COLO668 (cell line): ENCODE measurements around the gene NBEA.

Experiments used
- DNase-seq: peaks from one replicate; lab custom pipeline; 2025; ENCODE audit not compliant: unreplicated experiment; lab: John Stamatoyannopoulos, UW

The NBEA gene

DNA sequence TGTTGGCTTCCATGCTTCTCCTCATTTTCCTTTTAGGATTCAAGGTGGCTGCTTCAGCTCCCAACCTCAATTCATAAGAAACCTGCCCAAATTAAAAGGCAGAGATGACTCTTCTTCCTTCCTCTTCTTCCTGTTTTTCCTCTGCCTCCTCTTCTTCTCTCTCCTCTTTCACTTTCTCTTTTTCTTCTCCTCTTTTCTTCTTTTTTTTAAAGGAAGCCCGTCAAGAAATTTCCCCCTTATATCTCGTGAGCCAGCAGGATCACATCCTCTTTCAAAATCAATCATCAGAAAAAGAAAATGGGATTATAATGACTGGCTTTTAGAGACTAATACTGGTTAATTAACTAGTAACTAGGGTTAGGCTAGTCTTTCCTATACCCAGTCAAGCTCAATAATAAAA, 220.3 kb downstream of the NBEA start:
- no peak for DNase-seq

DNA sequence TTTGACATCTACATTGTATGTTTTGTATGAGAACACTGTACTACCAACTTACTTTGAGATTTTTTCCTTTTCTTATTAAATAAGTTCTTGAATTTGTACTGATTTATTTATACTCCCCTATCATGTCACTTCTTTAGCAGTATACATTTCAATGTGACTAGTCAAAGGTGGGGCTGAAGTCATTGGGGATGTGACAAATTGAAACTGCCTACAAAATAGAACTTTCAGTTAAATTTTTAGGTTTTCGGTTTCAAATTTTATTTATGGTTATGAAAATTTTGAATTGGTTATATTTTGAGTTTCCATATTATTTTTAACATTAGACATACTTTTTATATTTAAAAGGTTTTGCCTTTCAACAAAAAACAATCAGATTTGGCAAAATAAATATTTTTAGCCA, 221.6 kb downstream of the NBEA start:
- no peak for DNase-seq

DNA sequence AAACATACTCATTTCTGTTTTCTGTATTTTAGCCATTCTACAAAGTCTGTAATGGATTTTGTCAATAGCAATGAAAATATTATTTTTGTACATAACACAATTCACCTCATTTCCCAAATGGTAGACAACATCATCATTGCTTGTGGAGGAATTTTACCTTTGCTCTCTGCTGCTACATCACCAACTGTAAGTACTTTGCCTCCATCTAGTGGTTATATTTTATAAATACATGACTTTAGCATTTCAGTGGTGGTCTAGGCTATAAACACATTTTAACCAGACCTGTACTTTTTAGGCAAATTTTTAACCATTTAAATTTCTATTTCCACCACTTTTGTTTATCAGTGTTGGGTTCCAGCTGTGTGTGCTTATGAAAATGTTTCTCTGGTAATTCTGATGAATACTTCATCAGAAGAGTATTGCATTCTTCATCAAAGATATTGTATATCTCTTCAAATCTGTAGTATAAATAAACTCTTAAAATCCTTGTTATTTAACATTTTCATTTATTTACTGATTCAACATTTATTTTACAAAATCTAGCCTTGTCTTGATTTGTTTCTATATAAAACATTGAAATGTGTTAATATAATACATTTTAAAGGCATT, 222.4 kb downstream of the NBEA start:
- no peak for DNase-seq

DNA sequence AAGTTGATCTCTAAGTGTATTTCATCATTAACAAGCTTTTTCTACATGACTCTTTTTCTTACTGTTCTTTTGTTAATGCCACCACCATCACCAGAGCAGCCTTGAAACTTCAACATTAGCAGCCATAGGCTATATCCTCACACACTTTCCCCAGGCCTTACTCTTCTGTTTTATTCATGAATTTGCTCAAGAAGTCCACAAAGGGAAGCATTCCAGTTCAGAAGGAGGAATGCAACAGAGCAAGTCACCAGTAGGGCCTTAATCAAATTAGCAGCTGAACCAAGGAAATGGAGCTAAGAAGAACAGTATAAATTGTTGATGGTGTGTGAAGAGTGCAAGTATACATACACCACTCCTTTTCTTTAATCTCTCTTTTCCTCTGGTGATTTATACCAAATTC, 223.1 kb downstream of the NBEA start:
- DNase-seq = no peak

DNA sequence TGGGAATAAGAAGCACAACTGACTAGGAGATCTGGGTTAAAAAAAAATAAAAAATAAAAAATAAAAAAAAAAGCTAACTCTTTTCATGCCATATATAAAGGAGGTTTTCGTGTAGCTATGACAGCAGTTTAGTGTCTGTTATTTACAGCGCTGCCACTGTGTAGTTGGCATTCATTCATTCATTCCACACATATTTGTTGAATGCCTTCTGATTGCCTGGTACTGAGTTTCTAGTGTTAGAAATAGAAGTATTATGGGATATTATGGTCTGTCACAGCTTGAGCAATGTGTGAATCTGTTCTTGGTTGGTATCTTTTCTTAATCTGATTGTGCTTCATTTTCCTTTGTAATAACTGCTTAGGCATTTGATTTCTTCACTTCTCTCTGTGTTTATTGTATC, 237.4 kb downstream of the NBEA start:
- no peak for DNase-seq

DNA sequence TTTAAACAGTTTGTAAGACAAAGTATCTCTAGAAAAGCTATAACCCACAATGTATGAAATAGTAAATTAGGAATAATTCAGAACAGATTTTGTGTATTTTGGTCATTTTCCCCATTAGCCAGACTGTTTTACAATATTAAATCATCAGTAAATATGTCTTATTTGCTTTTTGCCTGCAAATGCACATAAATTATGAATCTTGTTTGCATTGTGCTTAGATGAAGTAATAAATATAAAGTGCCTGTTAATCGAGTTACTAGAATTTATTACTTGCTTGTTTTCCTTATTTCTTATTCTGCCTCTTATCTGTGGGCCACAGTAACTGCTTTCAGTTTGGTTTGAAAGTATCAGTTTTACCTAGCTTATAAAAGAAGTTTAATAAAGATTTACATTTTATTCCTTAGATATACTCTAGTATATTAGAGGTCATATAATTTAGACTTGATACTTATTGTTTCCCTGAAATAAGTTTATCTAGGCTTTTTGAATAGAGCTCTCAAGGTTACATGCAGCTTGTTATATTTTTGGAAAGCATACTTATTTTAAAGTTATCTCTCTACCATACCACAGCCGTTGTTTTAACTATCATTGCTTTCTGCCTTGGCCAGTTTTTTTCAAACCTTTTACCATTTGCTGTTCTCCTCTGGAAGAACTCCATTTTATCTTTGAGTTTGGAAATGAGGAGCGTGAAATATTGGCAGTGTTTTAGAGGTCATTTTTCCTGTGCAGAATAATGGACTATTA, 238.0 kb downstream of the NBEA start:
- no peak for DNase-seq

DNA sequence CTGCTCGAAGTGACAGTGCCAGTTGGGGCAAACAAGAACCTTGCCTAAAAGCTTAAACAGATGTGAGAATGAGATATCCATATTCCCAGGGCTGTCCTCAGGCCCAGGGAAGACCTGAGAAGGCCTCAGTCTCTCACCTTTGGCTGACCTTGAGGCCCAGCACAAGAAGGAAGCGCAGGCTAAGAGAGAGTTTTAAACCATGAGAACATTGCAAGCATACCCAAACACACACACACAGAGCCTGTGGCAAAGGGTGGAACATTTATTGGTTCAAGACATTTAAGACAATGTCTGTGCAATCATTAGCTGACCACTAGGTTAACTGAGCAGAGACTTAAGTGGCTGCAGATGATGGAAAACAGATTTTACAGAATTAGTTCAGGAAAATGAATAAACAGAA, 248.2 kb downstream of the NBEA start:
- DNase-seq = no peak

DNA sequence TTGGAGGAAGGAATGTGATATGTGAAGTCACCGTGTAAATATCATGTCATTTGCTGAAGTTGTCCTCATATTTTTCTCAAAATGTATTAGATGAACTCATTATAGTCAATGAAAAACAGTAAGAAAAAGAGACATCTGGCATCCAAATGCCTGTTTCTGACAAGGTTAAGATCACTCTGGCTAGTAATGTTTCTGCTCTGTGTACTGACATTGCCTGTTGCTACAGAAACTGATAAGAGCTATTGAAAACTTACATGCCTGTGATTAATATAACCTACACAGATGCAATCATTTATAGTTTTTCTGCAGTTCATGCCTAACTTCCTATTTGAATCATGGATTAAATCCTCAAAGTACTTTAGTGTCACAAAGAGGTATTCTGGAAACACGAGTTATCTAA, 249.8 kb downstream of the NBEA start:
- DNase-seq = no peak

DNA sequence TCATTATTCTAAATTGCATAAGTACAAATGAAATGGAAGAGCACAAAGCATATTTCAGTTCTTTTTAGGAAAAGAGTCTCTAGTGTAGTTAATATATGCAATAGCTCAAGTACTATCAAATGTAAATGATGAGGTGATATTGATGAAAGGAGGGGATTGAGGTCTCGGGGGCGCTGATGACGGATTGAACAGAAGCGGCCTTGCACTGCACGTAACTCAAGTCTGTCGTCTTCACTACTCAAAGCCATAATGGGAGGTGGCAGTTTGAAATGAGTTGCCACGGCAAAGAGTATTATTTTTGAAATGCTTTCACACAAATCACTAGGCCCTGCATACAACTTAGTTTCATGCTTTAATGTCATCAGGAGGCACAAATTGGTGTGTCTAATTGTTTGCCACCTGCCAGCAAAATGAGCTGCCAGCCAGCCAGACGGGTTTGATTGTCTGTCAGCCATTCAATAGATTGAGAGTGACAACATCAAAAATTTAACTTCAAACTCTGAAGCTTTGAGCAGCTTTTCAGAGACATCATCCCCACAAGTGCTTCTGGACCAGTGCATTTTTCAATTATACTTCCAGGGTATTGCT, 256.6 kb downstream of the NBEA start:
- no peak for DNase-seq

DNA sequence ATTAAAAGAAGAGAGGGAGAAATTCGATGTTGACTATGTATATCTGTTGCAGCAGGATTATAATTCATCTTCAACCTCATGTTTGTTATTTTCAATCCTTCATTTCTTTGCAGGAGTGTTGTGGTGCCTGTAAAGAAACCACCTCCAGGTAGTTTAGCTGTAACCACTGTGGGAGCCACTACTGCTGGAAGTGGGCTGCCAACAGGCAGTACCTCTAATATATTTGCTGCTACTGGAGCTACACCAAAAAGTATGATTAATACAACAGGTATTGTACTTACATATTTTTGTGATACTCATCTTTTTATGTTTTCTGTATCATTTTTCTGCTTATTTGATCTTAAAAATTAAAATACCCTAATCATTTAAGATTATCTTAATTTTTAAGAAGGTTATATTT, 266.5 kb downstream of the NBEA start:
- no peak for DNase-seq

DNA sequence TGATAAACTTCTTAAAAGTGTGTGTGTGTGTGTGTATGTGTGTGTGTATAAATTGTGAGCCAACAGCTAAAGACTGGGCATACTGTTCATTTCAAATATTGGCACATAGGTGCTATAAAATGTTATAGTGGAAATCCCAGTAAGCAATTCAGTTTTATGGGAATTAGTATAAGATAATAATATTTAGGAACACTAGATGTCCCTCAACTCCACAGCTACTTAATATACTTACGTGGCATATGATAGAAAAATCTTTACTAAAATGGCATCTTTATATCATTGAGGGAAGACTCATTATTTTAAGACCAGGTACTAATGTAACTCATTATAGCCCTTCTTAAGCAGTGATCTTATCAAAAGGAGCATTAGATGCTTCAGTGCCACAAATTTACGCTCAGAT, 268.2 kb downstream of the NBEA start:
- no peak for DNase-seq

DNA sequence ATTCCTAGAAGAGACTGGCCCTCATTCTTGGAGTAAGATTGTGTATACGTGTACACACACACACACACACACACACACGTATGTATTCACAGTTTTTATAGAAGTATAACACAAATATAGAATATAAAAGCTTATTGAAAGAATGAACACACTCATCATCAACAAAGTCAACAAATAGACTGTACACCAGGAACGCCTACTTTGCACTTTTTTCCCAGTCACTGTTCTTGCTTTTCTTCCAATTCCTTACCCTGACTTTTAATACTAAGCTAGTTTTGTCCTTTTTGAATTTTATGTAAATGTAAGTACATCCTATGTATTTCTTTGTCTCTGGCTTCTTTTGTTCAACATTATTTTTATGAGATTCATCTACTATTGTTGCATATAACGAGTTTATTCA, 269.9 kb downstream of the NBEA start:
- DNase-seq = no peak

DNA sequence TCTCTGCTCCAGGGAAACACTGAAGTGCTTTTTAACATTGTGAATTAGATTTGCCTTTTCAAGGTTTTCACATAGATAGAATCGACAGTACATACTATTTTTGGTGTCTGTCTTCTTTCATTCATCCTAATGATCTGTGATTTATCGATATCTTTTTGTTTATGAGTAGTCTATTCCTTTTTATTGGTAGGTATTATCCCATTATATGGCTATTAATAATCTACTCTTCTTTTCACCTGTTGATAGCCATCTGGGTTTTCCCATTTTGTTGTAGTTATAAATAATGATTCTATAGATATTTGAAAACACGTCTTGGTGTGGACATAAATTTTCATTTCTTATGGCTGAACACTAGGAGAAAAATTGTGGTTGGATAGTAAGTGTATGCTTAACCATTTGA, 271.8 kb downstream of the NBEA start:
- no peak for DNase-seq

DNA sequence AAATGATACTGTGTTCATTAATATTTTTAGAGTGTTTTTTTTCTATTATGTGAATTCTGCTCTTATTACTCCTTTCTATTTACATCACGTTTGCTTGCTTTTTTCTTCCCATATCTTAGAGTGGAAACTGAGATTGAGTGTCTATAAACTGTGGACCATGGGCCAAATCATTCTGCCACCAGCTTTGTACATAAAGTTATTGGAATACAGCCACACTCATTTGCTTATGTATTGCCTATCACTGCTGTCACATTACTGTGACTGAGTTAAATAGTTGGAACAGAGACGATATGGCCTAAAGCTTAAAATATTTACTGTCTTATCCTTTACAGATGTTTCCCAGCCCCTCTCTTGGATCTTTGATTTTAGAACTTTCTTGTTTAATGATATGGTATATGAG, 274.1 kb downstream of the NBEA start:
- DNase-seq = no peak

DNA sequence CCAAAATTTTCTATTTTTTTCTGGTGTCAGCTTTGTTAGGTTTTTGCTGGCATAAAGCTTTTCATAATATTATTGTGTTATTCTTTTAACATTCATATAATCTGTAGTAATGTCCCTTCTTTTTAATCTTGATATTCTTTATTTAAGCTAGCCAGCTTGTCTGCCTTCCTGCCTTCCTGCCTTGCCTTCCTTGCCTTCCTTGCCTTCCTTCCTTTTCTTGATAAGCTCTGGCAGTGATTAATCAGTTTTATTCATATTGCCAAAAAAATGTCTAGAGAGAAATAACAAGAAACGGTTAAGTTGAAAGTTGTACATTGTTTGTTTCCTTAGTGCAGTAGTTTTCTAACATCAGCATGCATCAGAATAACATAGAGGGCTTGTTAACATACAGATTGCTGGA, 277.0 kb downstream of the NBEA start:
- DNase-seq = no peak

DNA sequence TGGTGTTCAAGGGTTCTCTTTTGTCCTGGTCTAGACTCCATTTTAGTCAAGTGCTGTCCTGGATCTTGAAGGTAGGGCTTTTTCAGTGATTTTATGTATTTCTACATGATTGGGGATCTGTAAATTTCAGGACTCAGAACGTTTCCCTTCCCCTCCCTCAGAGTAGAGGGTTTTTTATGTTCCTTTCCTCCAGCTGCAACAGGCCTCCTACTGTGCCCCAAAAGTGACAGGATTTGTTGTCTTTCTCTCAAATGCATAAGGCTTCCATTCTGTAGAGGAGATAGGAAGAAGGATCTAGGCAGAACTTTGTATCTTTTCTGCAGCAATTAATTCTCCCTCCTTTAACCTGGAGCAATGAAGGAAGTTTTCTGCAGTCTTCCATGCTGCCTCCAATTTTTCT, 283.1 kb downstream of the NBEA start:
- no peak for DNase-seq

DNA sequence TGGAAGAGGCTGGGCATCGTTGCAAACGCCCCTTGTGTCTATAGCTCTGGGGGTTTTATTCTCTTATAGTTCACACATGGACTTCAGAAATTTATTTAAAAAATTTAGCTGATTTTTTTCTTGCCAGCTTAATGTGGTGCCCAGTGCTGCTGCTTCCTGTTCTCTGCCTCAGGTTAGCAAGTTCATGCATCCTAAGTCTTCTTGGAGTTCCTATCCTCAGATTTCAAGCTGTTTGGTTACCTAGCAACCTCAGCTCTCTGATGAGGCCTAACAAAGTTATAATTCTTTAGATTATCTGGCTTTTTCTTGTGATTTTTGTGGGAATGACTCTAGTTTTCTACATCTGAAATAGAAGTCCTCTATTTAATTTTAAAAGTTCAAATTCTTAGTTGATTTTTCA, 283.5 kb downstream of the NBEA start:
- no peak for DNase-seq

DNA sequence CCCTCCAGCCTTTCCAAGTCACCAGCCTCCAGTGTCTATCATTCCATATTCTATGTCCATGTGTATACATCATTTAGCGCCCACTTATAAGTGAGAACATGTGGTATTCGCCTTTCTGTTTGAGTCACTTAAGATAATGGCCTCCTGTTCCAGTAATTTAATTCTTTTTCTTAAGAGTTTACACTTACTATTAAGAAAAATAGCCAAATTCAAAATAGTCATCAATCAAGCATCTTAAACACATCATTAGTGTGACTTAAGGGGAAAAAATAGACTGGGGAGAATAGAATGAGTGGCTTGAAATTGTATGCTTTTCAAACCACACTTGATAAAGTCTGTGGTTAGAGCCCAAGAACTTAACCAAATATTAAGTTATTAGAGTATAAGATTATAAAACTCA, 286.5 kb downstream of the NBEA start:
- DNase-seq = no peak

DNA sequence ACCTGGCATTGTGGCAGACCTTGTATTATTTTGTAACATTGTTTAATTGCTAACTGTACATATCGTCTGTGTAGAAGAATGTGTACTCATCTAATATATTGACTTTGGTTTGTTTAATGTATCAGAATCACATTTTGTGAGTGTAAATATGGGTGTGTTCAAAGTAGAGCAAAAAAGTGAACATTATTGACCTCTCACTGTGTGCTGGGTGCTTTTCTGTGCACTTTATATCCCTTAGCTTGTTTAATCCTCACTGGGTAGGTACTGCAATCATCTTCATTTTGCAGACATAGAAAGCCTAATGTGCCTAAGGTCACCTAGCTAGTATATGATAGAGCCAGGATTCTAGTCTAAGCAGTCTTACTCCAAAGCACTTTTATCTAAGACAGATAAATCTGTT, 289.4 kb downstream of the NBEA start:
- no peak for DNase-seq

DNA sequence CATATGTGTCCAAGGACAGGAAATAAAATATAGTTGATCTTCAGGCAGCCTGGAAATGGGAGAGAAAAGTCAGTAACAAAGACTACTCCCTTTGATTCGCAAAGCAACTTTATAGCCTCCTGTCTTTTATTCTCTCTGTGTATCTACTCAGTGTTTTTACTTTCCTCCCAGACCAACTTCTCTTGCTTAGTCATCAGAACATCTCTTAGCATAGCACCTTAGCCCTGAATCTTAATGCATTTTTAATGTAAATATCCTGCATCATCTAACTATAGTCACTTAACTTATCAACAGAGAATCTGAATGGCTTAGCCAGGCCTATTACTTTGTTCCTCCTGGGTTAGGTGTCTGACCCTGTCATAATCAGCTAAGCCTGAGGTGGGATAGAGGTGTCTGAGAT, 296.2 kb downstream of the NBEA start:
- no peak for DNase-seq

DNA sequence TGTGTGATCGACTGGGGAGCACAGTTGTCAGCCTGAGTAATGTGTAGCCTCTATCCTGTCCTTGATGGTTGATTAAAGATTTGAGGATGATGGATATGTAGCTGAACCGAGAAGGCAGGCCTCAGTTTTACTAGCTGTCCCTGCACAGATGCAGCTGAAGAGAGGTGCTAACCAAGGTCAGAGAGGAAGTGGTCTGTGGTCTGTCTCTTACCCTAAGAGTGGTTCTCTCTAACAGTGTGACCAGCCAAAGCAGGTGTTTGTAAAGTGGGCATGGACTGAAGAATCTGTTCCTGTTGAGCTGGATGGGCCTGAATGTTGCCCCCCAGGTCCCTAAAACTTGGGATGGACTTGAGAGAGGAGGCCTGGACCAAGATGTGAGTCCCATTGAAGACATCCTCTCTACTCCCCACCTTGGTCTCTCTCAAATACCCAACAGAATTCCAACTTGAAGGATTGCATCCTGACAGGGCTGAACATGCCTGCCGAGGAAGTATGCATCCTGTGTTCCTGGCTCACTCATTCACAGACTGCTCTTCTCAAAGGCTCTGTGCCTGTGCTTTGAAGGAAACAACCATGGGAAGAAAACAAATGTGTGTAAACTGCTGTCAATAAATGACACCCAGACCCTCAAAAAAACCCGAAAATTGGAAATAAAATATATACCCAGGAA, 310.6 kb downstream of the NBEA start:
- no peak for DNase-seq

DNA sequence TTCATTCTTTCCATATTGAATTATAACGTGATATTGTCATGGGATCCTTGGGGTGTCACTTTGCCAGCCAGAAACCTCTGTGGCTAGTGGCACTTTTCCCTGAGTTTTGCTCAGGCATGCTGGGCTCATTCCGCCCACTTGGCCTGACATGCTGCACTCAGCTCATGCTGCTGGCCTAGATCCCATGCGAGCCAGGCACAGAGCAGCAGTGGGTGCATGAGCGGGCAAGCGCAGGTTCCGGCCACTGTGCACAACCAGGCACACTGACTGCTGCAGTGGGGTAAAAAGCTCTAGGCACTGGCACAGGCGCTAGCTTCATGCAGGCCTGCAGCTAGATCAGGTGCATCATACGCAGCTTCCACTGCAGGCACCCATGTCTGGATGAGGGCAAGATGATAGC, 313.2 kb downstream of the NBEA start:
- no peak for DNase-seq
